Measurements from ENCODE around the gene CEMIP.

DNA sequence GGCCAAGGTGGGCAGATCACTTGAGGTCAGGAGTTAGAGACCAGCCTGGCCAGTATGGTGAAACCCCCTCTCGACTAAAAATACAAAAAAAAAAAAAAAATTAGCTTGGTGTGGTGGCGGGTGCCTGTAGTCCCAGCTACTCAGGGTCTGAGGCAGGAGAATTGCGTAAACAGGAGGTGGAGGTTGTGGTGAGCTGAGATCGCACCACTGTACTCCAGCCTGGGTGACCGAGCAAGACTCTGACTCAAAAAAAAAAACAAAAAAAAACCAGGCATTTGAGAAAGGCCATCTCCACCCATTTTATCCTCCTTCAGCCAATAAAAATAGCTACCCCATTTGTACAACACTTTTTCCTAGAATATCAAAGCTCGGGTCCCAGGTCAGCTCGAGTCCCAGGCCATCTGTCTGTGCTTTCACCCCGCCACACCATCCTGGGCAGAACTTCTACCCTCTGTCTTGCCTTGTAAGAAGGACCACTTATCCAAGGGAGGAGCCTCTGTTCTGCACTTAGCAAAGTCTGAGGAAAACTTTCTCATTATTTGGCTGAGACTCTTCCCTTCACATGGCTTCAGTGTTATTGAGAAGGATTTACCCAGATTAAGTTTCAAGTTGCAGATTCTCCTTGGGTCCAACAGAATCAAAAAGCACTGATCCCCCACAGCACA, 111.3 kb downstream of the CEMIP start:
- TF ChIP-seq, protein P1, sequence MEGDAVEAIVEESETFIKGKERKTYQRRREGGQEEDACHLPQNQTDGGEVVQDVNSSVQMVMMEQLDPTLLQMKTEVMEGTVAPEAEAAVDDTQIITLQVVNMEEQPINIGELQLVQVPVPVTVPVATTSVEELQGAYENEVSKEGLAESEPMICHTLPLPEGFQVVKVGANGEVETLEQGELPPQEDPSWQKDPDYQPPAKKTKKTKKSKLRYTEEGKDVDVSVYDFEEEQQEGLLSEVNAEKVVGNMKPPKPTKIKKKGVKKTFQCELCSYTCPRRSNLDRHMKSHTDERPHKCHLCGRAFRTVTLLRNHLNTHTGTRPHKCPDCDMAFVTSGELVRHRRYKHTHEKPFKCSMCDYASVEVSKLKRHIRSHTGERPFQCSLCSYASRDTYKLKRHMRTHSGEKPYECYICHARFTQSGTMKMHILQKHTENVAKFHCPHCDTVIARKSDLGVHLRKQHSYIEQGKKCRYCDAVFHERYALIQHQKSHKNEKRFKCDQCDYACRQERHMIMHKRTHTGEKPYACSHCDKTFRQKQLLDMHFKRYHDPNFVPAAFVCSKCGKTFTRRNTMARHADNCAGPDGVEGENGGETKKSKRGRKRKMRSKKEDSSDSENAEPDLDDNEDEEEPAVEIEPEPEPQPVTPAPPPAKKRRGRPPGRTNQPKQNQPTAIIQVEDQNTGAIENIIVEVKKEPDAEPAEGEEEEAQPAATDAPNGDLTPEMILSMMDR (conservative IDR thresholded peaks at IDR 0.05; ENCODE audit: low read length): no peak
- no peak for TF ChIP-seq EZH2phosphoT487 (IDR thresholded peaks at IDR 0.05; ENCODE audit: borderline replicate concordance, low read depth, low read length)

Measured in OCI-LY7 (cell line).